Cardiac muscle cell (in vitro differentiated cells and primary cell): ENCODE measurements around the gene COPZ1. TPM values are rescaled to one million over a fixed set of nuclear protein-coding genes. Genes with fewer than 3 reads are reported as not detected.

Source experiments
- DNase-seq, 2 donors: peaks; one replicate each; pipeline versions ENCODE4 v3.0.0 to v3.0.0-alpha.2; 2010 to 2017; ENCODE audit warnings: low read depth in 1 of 2, low spot score in 1 of 2
- H3K27ac ChIP-seq: fragments of 200-600 bp; sonication (generic); 2 replicates; pipeline ENCODE4 v1.5.1; 2016
- H3K27me3 ChIP-seq: fragments of 200-600 bp; sonication (generic); 2 replicates; pipeline ENCODE4 v1.6.0; 2016; ENCODE audit warnings: control low read depth
- H3K36me3 ChIP-seq: fragments of 200-600 bp; sonication (generic); 2 replicates; pipeline ENCODE4 v1.5.1; 2016; ENCODE audit warnings: control low read depth
- H3K4me1 ChIP-seq: fragments of 200-600 bp; sonication (generic); 2 replicates; pipeline ENCODE4 v1.8.1; 2017; ENCODE audit warnings: low read depth, mild to moderate bottlenecking, mixed run types
- H3K4me3 ChIP-seq: fragments of 200-600 bp; sonication (generic); 2 replicates; pipeline ENCODE4 v1.5.1; 2016; ENCODE audit warnings: mild to moderate bottlenecking
- H3K9me3 ChIP-seq: fragments of 200-600 bp; sonication (generic); 2 replicates; pipeline ENCODE4 v1.5.1; 2017; ENCODE audit warnings: low read depth, mild to moderate bottlenecking, control low read depth
- polyA plus RNA-seq: library from polyadenylated mRNA; unstranded; fragments of >200 nt; fragmentation: Nextera tagmentation; extraction: Ambion mirVana; gene quantifications from 2 replicates; pipeline ENCODE4 v1.2.1, GENCODE V29; 2016
- total RNA-seq: library from RNA; depleted of rRNA; stranded (reverse); fragments of >200 nt; gene quantifications from 2 replicates; pipeline ENCODE4 v1.2.3, GENCODE V29; 2016
- TF ChIP-seq, protein P1 (sequence below): IDR thresholded peaks from 2 replicates; pipeline ENCODE4 v1.5.1; 2012; ENCODE audit warnings: low read depth, mild to moderate bottlenecking, low read length

COPZ1 gene
- total and polyA plus RNA-seq, 2 experiments from 2014 or later = 152 to 213 TPM

DNA sequence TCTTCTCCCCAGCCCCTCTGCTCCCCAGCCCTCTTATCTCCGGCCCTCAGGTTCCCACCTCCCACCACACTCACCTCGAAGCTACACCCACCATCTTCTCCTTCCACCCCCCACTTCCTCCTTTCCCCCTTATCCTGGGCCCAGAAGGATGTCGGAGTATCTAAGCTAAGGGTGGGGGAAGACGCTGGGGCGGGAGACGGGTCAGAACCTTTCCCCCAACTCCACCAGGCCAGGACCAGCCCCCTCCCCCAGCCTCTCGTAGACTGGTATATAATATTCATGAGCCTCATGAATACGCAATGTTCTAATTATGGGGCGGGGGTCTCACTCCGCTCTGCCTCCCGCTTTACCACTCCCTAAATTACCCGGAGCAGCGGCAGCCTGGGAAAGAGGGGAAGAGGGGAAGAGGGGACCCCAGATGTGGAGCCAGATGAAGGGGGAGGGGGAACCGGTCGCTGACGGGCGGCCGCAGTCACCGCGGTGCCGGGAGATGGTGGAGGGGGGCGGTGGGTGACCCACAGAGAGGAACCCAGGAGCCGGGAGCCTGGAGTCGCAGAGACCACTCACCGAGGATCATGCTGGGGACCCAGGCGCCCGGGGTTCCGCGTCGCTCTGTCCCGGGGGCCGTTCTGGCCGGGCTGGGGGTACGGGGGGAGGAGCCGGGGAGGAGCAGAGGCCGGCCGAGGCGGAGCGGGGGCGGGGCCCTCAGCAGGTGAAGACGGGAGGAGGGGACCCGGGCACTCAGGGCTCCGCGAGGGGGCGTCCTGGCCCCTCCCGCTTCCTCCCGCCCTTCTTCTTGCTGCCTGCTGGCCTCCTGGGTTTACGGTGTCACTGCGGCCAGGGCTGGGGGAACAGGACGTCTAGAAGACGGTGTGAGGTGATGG lies 66.0 kb downstream of the COPZ1 start:
- peak in 1 of 2 donors; percentile 81 for DNase-seq
- Histone ChIP-seq H3K27me3 (no peaks in the 10 kb centered on the region), H3K36me3 (peaks cover 9% of the 10 kb centered on the region), H3K4me1 (peaks cover 40% of the 10 kb centered on the region), H3K9me3 (no peaks in the 10 kb centered on the region), H3K27ac (peak overlapping the region; percentile 10), H3K4me3 (peak overlapping the region; percentile 60)
- TF ChIP-seq, protein P1, sequence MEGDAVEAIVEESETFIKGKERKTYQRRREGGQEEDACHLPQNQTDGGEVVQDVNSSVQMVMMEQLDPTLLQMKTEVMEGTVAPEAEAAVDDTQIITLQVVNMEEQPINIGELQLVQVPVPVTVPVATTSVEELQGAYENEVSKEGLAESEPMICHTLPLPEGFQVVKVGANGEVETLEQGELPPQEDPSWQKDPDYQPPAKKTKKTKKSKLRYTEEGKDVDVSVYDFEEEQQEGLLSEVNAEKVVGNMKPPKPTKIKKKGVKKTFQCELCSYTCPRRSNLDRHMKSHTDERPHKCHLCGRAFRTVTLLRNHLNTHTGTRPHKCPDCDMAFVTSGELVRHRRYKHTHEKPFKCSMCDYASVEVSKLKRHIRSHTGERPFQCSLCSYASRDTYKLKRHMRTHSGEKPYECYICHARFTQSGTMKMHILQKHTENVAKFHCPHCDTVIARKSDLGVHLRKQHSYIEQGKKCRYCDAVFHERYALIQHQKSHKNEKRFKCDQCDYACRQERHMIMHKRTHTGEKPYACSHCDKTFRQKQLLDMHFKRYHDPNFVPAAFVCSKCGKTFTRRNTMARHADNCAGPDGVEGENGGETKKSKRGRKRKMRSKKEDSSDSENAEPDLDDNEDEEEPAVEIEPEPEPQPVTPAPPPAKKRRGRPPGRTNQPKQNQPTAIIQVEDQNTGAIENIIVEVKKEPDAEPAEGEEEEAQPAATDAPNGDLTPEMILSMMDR = peak; percentile 14

DNA sequence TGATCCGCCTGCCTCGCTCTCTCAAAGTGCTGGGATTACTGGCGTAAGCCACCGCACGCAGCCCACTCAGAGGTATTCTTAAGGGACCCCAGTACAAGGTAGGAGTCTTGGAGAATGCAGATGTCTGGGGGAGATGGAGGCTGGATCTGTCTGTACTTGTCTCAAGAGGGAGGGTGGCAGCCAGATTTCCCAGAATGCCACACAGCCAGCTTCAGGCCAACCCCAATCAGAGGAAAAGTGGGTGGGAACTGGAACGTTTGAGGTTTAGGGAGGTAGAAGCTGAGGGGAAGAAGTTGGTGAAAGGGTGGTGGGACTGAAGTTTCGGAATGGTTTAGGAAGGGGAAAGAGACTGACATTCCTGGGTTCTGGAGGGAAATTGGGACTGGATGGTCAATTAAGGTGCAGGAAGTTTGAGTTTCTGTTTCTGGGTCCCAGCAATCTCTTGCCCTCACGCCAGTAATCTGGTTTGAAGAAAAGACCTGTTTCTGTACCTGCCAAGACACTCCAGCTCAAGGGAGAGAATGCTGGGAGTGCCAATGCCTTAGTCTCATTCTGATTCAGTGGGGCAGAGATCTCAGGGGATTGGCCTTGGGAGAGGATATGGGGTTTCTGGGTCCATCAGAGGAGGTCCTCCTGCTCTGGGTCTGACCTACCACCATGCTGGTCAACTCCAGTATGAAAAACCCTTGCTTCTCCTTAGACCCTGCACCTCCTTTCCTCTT lies 67.7 kb downstream of the COPZ1 start:
- no peaks in the 10 kb centered on the region for H3K9me3 ChIP-seq
- no peak for DNase-seq
- no peak overlapping the region for H3K4me3 ChIP-seq
- peaks cover 23% of the 10 kb centered on the region for H3K36me3 ChIP-seq
- no peaks in the 10 kb centered on the region for H3K27me3 ChIP-seq
- H3K27ac ChIP-seq = no peak overlapping the region
- H3K4me1 ChIP-seq = peaks cover 27% of the 10 kb centered on the region
- TF ChIP-seq, protein P1 = no peak

DNA sequence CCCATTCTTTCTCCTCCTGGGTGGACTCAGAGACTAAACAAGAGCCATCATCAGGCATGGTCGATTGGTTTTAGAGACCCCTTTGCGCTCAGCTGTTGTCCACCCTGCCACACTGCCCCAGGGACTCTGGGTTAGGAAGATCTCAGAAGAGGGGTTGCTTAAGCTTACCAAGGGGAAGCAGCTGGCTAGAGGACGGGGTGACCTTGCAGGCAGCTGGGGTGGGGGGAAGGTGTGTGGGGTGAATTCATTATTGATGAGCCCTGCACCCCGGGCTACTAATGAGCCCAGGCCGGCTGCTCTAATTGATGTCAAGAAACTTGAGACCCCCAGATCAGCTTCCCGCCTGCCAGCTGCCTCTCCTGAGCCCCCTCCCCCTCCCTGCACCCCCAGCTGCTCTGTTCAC lies 68.3 kb downstream of the COPZ1 start:
- Histone ChIP-seq H3K27me3 (no peaks in the 10 kb centered on the region), H3K27ac (no peak overlapping the region), H3K4me1 (peaks cover 21% of the 10 kb centered on the region), H3K9me3 (no peaks in the 10 kb centered on the region), H3K36me3 (peaks cover 27% of the 10 kb centered on the region), H3K4me3 (no peak overlapping the region)
- TF ChIP-seq, protein P1 = no peak
- DNase-seq = no peak

DNA sequence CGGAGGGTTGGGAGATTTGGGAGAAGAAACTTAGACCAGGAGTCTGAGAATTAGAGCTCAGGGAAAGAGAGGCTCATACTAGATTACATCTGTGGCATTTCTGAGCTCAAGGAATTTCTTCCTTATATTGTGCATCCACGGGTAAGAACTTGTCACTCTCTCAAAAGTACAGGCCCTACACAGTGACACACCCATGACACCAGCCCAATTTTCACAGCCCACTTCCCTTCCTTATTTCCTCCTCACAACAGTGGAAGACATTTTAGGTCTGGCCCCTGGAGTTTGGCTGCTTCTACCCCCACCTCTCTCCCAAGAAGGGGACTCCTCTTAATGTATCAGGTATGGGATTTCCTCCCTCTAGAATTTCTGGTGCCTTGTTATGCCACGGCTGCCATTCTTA lies 68.8 kb downstream of the COPZ1 start:
- Histone ChIP-seq H3K27me3 (no peaks in the 10 kb centered on the region), H3K4me3 (no peak overlapping the region), H3K36me3 (peaks cover 31% of the 10 kb centered on the region)

DNA sequence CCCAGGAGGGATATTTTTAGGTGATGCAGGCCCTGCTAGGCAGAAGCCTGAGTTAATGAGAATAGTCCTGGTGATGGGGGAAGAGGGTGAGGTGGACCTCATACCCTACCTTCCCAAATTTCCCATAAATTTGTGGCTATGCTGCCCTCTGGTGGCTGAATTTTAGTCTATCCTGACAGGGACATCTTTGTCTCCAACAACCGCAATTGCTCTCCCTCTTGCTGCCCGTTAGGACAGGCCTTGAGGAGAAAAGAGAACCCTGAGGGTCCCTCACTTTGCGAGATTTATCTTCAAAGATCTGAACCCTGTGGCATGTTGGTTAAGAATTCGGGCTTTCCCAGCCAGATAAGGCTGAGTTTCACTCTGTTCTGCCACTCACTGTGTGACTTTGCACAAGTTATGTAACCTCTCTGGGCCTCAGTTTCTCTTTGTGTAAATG lies 69.4 kb downstream of the COPZ1 start:
- H3K9me3 ChIP-seq = no peaks in the 10 kb centered on the region
- peaks cover 10% of the 10 kb centered on the region for H3K4me1 ChIP-seq
- no peak overlapping the region for H3K4me3 ChIP-seq
- peaks cover 31% of the 10 kb centered on the region for H3K36me3 ChIP-seq
- TF ChIP-seq, protein P1 = peak; percentile 70
- no peak overlapping the region for H3K27ac ChIP-seq
- DNase-seq = peak; percentile 65 to 78
- no peaks in the 10 kb centered on the region for H3K27me3 ChIP-seq

More for the DNA sequence above, 68.8 kb downstream of the COPZ1 start:
- Histone ChIP-seq H3K4me1 (peaks cover 16% of the 10 kb centered on the region), H3K27ac (no peak overlapping the region), H3K9me3 (no peaks in the 10 kb centered on the region)
- DNase-seq = no peak
- TF ChIP-seq, protein P1 = no peak
